SK-N-MC (cell line): ENCODE measurements around the gene PHC2.

Experiments
- DNase-seq: peaks from one replicate; pipeline ENCODE4 v3.0.0-alpha.2; 2011; ENCODE audit warnings: low read depth, low spot score
- H3K27ac ChIP-seq: fragments of 200-600 bp; sonication (generic); 2 replicates; pipeline ENCODE4 v1.5.1; 2016; ENCODE audit warnings: mixed run types
- H3K36me3 ChIP-seq: fragments of 200-600 bp; sonication (generic); 2 replicates; pipeline ENCODE4 v1.6.1; 2017; ENCODE audit warnings: antibody characterized with exemption, low read length, mixed read lengths; ENCODE audit not compliant: insufficient read depth
- H3K4me3 ChIP-seq: fragments of 200-600 bp; sonication (generic); 2 replicates; pipeline ENCODE4 v1.5.1; 2016
- H3K9ac ChIP-seq: fragments of 200-600 bp; sonication (generic); 2 replicates; pipeline ENCODE4 v1.8.0; 2017; ENCODE audit warnings: mixed run types, mixed read lengths; ENCODE audit not compliant: insufficient read length
- H3K9me3 ChIP-seq: fragments of 200-600 bp; sonication (generic); 2 replicates; pipeline ENCODE4 v1.6.1; 2017; ENCODE audit warnings: low read depth, mild to moderate bottlenecking, antibody characterized with exemption, low read length, moderate library complexity, mixed read lengths
- EZH2 ChIP-seq: fragments of 200-600 bp; sonication (generic); IDR thresholded peaks from one replicate; pipeline ENCODE4 v1.6.1; 2017; ENCODE audit warnings: antibody characterized with exemption
- FOXP2 ChIP-seq: optimal IDR thresholded peaks from 2 replicates; pipeline ENCODE3; 2011; ENCODE audit warnings: mild to moderate bottlenecking, moderate library complexity; ENCODE audit not compliant: insufficient read depth; ENCODE audit errors: extremely low read length, control extremely low read depth
- POLR2AphosphoS5 ChIP-seq: IDR thresholded peaks from 2 replicates; pipeline ENCODE4 v1.6.1; 2012; ENCODE audit warnings: mild to moderate bottlenecking, low read depth, low read length, borderline replicate concordance

The PHC2 gene

GRCh38 chr1:33429856-33430691 is 821 bp downstream of the PHC2 start:
- no peaks in the 10 kb centered on the region for H3K36me3 ChIP-seq
- TF ChIP-seq FOXP2 (no peak), POLR2AphosphoS5 (no peak), EZH2 (no peak)
- no peaks in the 10 kb centered on the region for H3K9me3 ChIP-seq
- H3K4me3 ChIP-seq = peak overlapping the region; percentile 80
- DNase-seq = no peak
- no peak overlapping the region for H3K27ac ChIP-seq
- peak overlapping the region; percentile 43 for H3K9ac ChIP-seq

GRCh38 chr1:33429332-33429731 is 1.6 kb downstream of the PHC2 start:
- Histone ChIP-seq H3K4me3 (no peak overlapping the region), H3K27ac (no peak overlapping the region)

GRCh38 chr1:33428661-33429060 is 2.2 kb downstream of the PHC2 start:
- no peak overlapping the region for H3K27ac ChIP-seq
- TF ChIP-seq EZH2 (no peak), FOXP2 (no peak), POLR2AphosphoS5 (no peak)
- no peaks in the 10 kb centered on the region for H3K9me3 ChIP-seq
- H3K4me3 ChIP-seq = no peak overlapping the region
- H3K36me3 ChIP-seq = no peaks in the 10 kb centered on the region
- DNase-seq = no peak
- H3K9ac ChIP-seq = no peak overlapping the region

More at GRCh38 chr1:33429332-33429731, 1.6 kb downstream of the PHC2 start:
- Histone ChIP-seq H3K36me3 (no peaks in the 10 kb centered on the region), H3K9me3 (no peaks in the 10 kb centered on the region), H3K9ac (no peak overlapping the region)
- DNase-seq = no peak
- TF ChIP-seq FOXP2 (no peak), EZH2 (no peak), POLR2AphosphoS5 (no peak)

- Histone ChIP-seq H3K4me3 (no peak overlapping the region), H3K9me3 (no peaks in the 10 kb centered on the region), H3K9ac (no peak overlapping the region), H3K27ac (no peak overlapping the region), H3K36me3 (no peaks in the 10 kb centered on the region)
- no peak for TF ChIP-seq FOXP2
- TF ChIP-seq POLR2AphosphoS5 = no peak
- TF ChIP-seq EZH2 = no peak
- DNase-seq = no peak
These were observed 4.0 kb downstream of the PHC2 start for GRCh38 chr1:33426916-33427315.

GRCh38 chr1:33425900-33426299 is 5.0 kb downstream of the PHC2 start:
- no peak for DNase-seq
- Histone ChIP-seq H3K4me3 (no peak overlapping the region), H3K9ac (no peak overlapping the region), H3K27ac (no peak overlapping the region), H3K9me3 (no peaks in the 10 kb centered on the region), H3K36me3 (no peaks in the 10 kb centered on the region)
- TF ChIP-seq EZH2 (no peak), POLR2AphosphoS5 (no peak), FOXP2 (no peak)

- no peak overlapping the region for H3K9ac ChIP-seq
- no peak for DNase-seq
- no peak overlapping the region for H3K27ac ChIP-seq
- H3K9me3 ChIP-seq = no peaks in the 10 kb centered on the region
- H3K36me3 ChIP-seq = no peaks in the 10 kb centered on the region
- H3K4me3 ChIP-seq = no peak overlapping the region
- no peak for TF ChIP-seq EZH2
These were observed 6.3 kb downstream of the PHC2 start for GRCh38 chr1:33424610-33425009.

- no peak overlapping the region for H3K27ac ChIP-seq
- H3K4me3 ChIP-seq = no peak overlapping the region
- no peaks in the 10 kb centered on the region for H3K36me3 ChIP-seq
- DNase-seq = no peak
- no peak overlapping the region for H3K9ac ChIP-seq
- TF ChIP-seq EZH2 = no peak
- no peaks in the 10 kb centered on the region for H3K9me3 ChIP-seq
These were observed 6.7 kb downstream of the PHC2 start for GRCh38 chr1:33424205-33424604.

GRCh38 chr1:33420870-33421775 is 9.8 kb downstream of the PHC2 start:
- peak overlapping the region; percentile 96 for H3K27ac ChIP-seq
- TF ChIP-seq FOXP2 (no peak), POLR2AphosphoS5 (no peak), EZH2 (no peak)
- peak; percentile 88 for DNase-seq
- H3K9ac ChIP-seq = peak overlapping the region; percentile 60
- no peaks in the 10 kb centered on the region for H3K36me3 ChIP-seq
- H3K4me3 ChIP-seq = peak overlapping the region; percentile 70
- H3K9me3 ChIP-seq = no peaks in the 10 kb centered on the region

- no peak for TF ChIP-seq EZH2
- TF ChIP-seq POLR2AphosphoS5 = no peak
- TF ChIP-seq FOXP2 = no peak
- Histone ChIP-seq H3K36me3 (no peaks in the 10 kb centered on the region), H3K9me3 (peaks cover 12% of the 10 kb centered on the region; the same call in 1 of the 2 replicates), H3K4me3 (no peak overlapping the region), H3K27ac (no peak overlapping the region), H3K9ac (no peak overlapping the region)
- DNase-seq = no peak
These were observed 12.1 kb downstream of the PHC2 start for GRCh38 chr1:33418811-33419210.
